PC-3 (cell line): ENCODE measurements around the gene USP51. TPM values are rescaled to one million over a fixed set of nuclear protein-coding genes. Genes with fewer than 3 reads are reported as not detected.
"Not testable (repeated sequence)": the region's sequence is repeated elsewhere in the genome, so short reads cannot be mapped to it uniquely, and the experiment has no call there.

Source experiments
- ATAC-seq: fragments of 200-7000 bp; cut with Tn5 transposase; 2 replicates; pipeline ENCODE4 v1.9.1; 2020; ENCODE audit warnings: mild to moderate bottlenecking, moderate library complexity
- BruUV-seq: library from RNA; stranded (reverse); fragments of 400-500 nt; replicated peaks from 2 replicates; lab custom pipeline; 2021; lab: Mats Ljungman, UMichigan
- CTCF ChIA-PET: fragments of 300-600 bp; sonication (Branson Sonifier 250); formaldehyde crosslinking; loops from one replicate; lab custom pipeline; 2022; ENCODE audit warnings: antibody characterized with exemption; lab: Charles Lee
- POLR2A ChIA-PET: fragments of 300-600 bp; sonication (Branson Sonifier 250); formaldehyde crosslinking; loops from one replicate; lab custom pipeline; 2022; ENCODE audit warnings: antibody characterized with exemption; ENCODE audit not compliant: unreplicated experiment; lab: Charles Lee
- DNase-seq: peaks from one replicate; pipeline ENCODE4 v3.0.0-alpha.2; 2015
- H2AFZ ChIP-seq: fragments of 300-600 bp; sonication (generic); 2 replicates; pipeline ENCODE4 v1.6.0; 2016; ENCODE audit warnings: antibody characterized with exemption, low read length
- H3F3A ChIP-seq: fragments of 300-600 bp; sonication (generic); one replicate; pipeline ENCODE4 v1.6.0; 2017; ENCODE audit warnings: antibody characterized with exemption, low read length, control low read depth, mild to moderate bottlenecking; ENCODE audit not compliant: unreplicated experiment
- H3K27ac ChIP-seq: fragments of 300-600 bp; sonication (generic); 2 replicates; pipeline ENCODE4 v1.5.1; 2016; ENCODE audit warnings: mild to moderate bottlenecking, low read length
- H3K27me3 ChIP-seq: fragments of 300-600 bp; sonication (generic); 2 replicates; pipeline ENCODE4 v1.6.1; 2016; ENCODE audit warnings: low read length, mixed read lengths
- H3K36me3 ChIP-seq: fragments of 300-600 bp; sonication (generic); 2 replicates; pipeline ENCODE4 v1.6.1; 2016; ENCODE audit warnings: low read depth, mixed run types, low read length, mixed read lengths
- H3K4me1 ChIP-seq: fragments of 300-600 bp; sonication (generic); 2 replicates; pipeline ENCODE4 v1.5.1; 2016; ENCODE audit warnings: low read length; ENCODE audit not compliant: insufficient read depth
- H3K4me2 ChIP-seq: fragments of 300-600 bp; sonication (generic); 2 replicates; pipeline ENCODE4 v1.6.0; 2016; ENCODE audit warnings: low read length
- H3K4me3 ChIP-seq: fragments of 300-600 bp; sonication (generic); 2 replicates; pipeline ENCODE4 v1.5.1; 2016; ENCODE audit warnings: mild to moderate bottlenecking, low read length, mixed read lengths
- H3K79me2 ChIP-seq: fragments of 300-600 bp; sonication (generic); 2 replicates; pipeline ENCODE4 v1.6.1; 2017; ENCODE audit warnings: low read length, mixed read lengths
- H3K9ac ChIP-seq: fragments of 300-600 bp; sonication (generic); 2 replicates; pipeline ENCODE4 v1.6.0; 2016; ENCODE audit warnings: mild to moderate bottlenecking, low read length
- H3K9me2 ChIP-seq: fragments of 300-600 bp; sonication (generic); replicated peaks from 2 replicates; pipeline ENCODE4 v1.6.1; 2016; ENCODE audit warnings: mixed run types, low read length, mixed read lengths
- H3K9me3 ChIP-seq: fragments of 300-600 bp; sonication (generic); 2 replicates; pipeline ENCODE4 v1.6.1; 2016; ENCODE audit warnings: low read length, mixed read lengths
- H4K20me1 ChIP-seq: fragments of 300-600 bp; sonication (generic); 2 replicates; pipeline ENCODE4 v1.6.1; 2016; ENCODE audit warnings: low read length, mixed read lengths
- CTCF ChIP-seq: fragments of 300-600 bp; sonication (generic); conservative IDR thresholded peaks from 2 replicates; pipeline ENCODE4 v1.5.1; 2017; ENCODE audit warnings: antibody characterized with exemption, low read depth, mild to moderate bottlenecking, low read length
- EZH2 ChIP-seq: fragments of 300-600 bp; sonication (generic); IDR thresholded peaks from one replicate; pipeline ENCODE4 v1.6.1; 2017; ENCODE audit warnings: antibody characterized with exemption, mild to moderate bottlenecking, low read length; ENCODE audit not compliant: unreplicated experiment
- EZH2phosphoT487 ChIP-seq: fragments of 300-600 bp; sonication (generic); IDR thresholded peaks from 2 replicates; pipeline ENCODE4 v1.6.1; 2018; ENCODE audit warnings: mild to moderate bottlenecking, antibody characterized with exemption, low read length, borderline replicate concordance
- intact Hi-C: fragments of 100-400 bp; cut with micrococcal nuclease; formaldehyde crosslinking; loops from 2 replicates; pipeline ENCODE4 v1.9.0; 2023
- total RNA-seq: library from RNA; depleted of rRNA; stranded (reverse); fragments of >200 nt; gene quantifications from 2 replicates; pipeline ENCODE4 v1.2.3, GENCODE V29; 2014

Gene USP51
- total RNA-seq, 1 experiment from 2014 or later: 0.22 TPM

DNA sequence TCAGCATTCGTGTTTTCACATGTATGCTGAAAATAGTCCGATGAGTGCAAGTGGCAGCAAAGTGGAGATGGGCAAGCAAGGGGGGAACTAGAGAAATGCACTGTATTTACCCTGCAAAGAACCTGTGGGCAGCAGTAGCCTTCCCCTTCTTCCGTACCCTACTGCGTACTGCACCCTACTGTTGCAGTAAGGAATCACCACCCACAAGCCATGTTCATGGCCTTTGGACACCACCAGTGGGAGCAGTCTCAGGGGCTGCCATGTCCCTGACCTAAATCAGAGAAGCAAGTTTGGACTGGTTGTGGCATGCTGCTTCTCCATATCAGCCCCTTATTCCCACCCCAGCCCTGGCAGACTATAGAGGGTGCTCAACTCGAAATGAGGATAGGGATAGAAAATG is 25.6 kb downstream of the USP51 start:
- H3K79me2 ChIP-seq, H3F3A ChIP-seq, H3K27me3 ChIP-seq, H3K27ac ChIP-seq, ATAC-seq, CTCF ChIA-PET, H2AFZ ChIP-seq, H3K9me2 ChIP-seq, H3K9ac ChIP-seq, H3K9me3 ChIP-seq, H3K4me1 ChIP-seq, DNase-seq, H3K4me3 ChIP-seq, H4K20me1 ChIP-seq, BruUV-seq, intact Hi-C loops, POLR2A ChIA-PET, H3K4me2 ChIP-seq, H3K36me3 ChIP-seq: not testable (repeated sequence)

DNA sequence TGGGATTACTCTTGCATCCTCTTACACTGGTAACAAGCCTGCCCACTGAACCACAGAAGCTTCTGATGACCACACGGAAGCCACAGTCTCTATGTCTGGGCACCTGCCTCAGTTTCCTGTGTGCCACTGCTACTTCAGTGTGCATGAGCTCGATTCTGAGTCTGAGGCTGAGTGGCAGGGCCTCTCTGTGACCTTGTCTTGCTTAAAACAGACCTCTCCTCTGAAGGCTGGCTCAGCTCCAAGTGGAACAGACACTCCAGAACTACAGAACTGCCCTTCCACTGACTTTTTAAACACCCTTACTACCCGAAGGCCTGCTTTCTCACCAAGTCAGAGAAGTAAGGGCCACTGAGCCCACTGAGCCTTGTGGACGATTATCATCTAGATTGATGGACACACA is 29.7 kb downstream of the USP51 start:
- H3K4me2 ChIP-seq, CTCF ChIA-PET, H3F3A ChIP-seq, ATAC-seq, H4K20me1 ChIP-seq, H3K4me3 ChIP-seq, POLR2A ChIA-PET, H3K9me2 ChIP-seq, H3K27ac ChIP-seq, BruUV-seq, H3K27me3 ChIP-seq, H2AFZ ChIP-seq, H3K4me1 ChIP-seq, intact Hi-C loops, DNase-seq, H3K9ac ChIP-seq, H3K79me2 ChIP-seq, H3K9me3 ChIP-seq, H3K36me3 ChIP-seq: not testable (repeated sequence)

DNA sequence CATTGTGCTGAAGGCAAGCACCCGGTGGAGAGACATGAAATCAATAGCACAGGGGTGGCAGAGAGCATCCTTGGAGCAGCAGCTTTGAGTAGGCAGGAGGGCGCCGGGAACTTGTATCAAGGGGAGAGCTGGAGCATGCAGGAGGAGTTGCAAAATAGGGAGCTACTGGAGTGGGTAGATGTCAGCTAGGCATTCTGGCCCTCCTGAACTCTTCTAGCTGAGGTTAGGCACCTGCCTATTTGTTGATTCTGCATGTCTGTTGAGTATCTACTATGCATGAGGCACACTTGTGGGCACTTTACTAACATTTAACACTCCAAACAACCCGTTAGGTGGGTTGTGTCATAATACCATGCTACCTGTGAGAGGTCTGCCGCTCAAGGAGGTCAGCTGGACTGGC is 30.2 kb downstream of the USP51 start:
- intact Hi-C loops, H3K9me2 ChIP-seq, H3K79me2 ChIP-seq, H4K20me1 ChIP-seq, H3K27ac ChIP-seq, H3F3A ChIP-seq, H3K9me3 ChIP-seq, DNase-seq, POLR2A ChIA-PET, H3K9ac ChIP-seq, H3K4me2 ChIP-seq, CTCF ChIA-PET, H3K4me3 ChIP-seq, BruUV-seq, H3K36me3 ChIP-seq, H3K4me1 ChIP-seq, ATAC-seq, H2AFZ ChIP-seq, H3K27me3 ChIP-seq: not testable (repeated sequence)

- H3K27ac ChIP-seq, POLR2A ChIA-PET, H3K4me3 ChIP-seq, H4K20me1 ChIP-seq, H3K9me3 ChIP-seq, intact Hi-C loops, H3K4me2 ChIP-seq, CTCF ChIA-PET, ATAC-seq, DNase-seq, H3K9me2 ChIP-seq, H3K27me3 ChIP-seq, BruUV-seq, H3K4me1 ChIP-seq, H3K79me2 ChIP-seq, H3K9ac ChIP-seq, H2AFZ ChIP-seq, H3K36me3 ChIP-seq, H3F3A ChIP-seq: not testable (repeated sequence)
Measured at GRCh38 chrX:55455708-55456107, 33.9 kb downstream of the USP51 start.

DNA sequence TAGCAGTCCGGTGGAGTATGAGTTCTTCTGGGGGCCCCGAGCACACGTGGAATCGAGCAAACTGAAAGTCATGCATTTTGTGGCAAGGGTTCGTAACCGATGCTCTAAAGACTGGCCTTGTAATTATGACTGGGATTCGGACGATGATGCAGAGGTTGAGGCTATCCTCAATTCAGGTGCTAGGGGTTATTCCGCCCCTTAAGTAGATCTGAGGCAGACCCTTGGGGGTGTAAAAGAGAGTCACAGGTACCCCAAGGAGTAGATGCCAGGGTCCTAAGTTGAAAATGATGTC is 36.9 kb downstream of the USP51 start:
- Histone ChIP-seq H3K27ac (no peak overlapping the region), H3K36me3 (no peaks in the 10 kb centered on the region), H3K4me3 (peak overlapping the region; percentile 63), H3K9ac (no peak overlapping the region), H3K79me2 (no peaks in the 10 kb centered on the region), H2AFZ (peak overlapping the region; percentile 95), H3K9me3 (no peaks in the 10 kb centered on the region), H3K4me2 (peak overlapping the region; percentile 90), H3K9me2 (no peaks in the 10 kb centered on the region), H3K27me3 (no peaks in the 10 kb centered on the region), H3K4me1 (no peaks in the 10 kb centered on the region), H4K20me1 (no peaks in the 10 kb centered on the region), H3F3A (no peaks in the 10 kb centered on the region)
- TF ChIP-seq EZH2phosphoT487 (no peak), EZH2 (no peak), CTCF (no peak)
- ATAC-seq: no peak
- POLR2A ChIA-PET: no interaction called here
- no peak for DNase-seq
- BruUV-seq: no TSS peak
- intact Hi-C loops: no loop called here
- CTCF ChIA-PET: no interaction called here
